BLaER1 (cell line): ENCODE measurements around the gene TEK.

Experiments used
- H3K27ac ChIP-seq: shearing (Covaris generic); formaldehyde crosslinking; 2 replicates; pipeline ENCODE4 v1.8.1; 2022
- H3K27me3 ChIP-seq: shearing (Covaris generic); formaldehyde crosslinking; 2 replicates; pipeline ENCODE4 v1.8.1; 2022
- H3K36me3 ChIP-seq: shearing (Covaris generic); formaldehyde crosslinking; 2 replicates; pipeline ENCODE4 v1.8.1; 2022
- H3K4me1 ChIP-seq: shearing (Covaris generic); formaldehyde crosslinking; 2 replicates; pipeline ENCODE4 v1.8.1; 2022
- H3K4me2 ChIP-seq: shearing (Covaris generic); formaldehyde crosslinking; 2 replicates; pipeline ENCODE4 v1.8.1; 2022
- H3K4me3 ChIP-seq: shearing (Covaris generic); formaldehyde crosslinking; 2 replicates; pipeline ENCODE4 v1.8.1; 2022
- H3K9ac ChIP-seq: shearing (Covaris generic); formaldehyde crosslinking; 2 replicates; pipeline ENCODE4 v1.8.1; 2022
- H3K9me3 ChIP-seq: shearing (Covaris generic); formaldehyde crosslinking; 2 replicates; pipeline ENCODE4 v1.8.1; 2022
- H4K20me1 ChIP-seq: shearing (Covaris generic); formaldehyde crosslinking; 2 replicates; pipeline ENCODE4 v1.8.1; 2022
- Cebpa-rat ChIP-seq: shearing (Covaris generic); IDR thresholded peaks from 2 replicates; pipeline ENCODE4 v1.8.1; 2022

The TEK gene

GRCh38 chr9:27168951-27169350 is 59.9 kb downstream of the TEK start:
- Histone ChIP-seq H3K4me2 (no peak overlapping the region), H3K9ac (no peak overlapping the region), H4K20me1 (no peaks in the 10 kb centered on the region), H3K36me3 (no peaks in the 10 kb centered on the region), H3K27me3 (no peaks in the 10 kb centered on the region), H3K27ac (no peak overlapping the region), H3K4me1 (no peaks in the 10 kb centered on the region), H3K4me3 (no peak overlapping the region), H3K9me3 (peaks cover 14% of the 10 kb centered on the region)
- TF ChIP-seq Cebpa-rat = no peak

- Histone ChIP-seq H3K36me3 (no peaks in the 10 kb centered on the region), H3K4me1 (no peaks in the 10 kb centered on the region), H4K20me1 (no peaks in the 10 kb centered on the region), H3K4me3 (no peak overlapping the region), H3K27ac (no peak overlapping the region), H3K9me3 (0 out of 2 replicates have a peak, but pooled peaks cover 5% of the 10 kb centered on the region), H3K9ac (no peak overlapping the region), H3K27me3 (no peaks in the 10 kb centered on the region), H3K4me2 (no peak overlapping the region)
- no peak for TF ChIP-seq Cebpa-rat
Observed at GRCh38 chr9:27176971-27177370, 67.9 kb downstream of the TEK start.

DNA sequence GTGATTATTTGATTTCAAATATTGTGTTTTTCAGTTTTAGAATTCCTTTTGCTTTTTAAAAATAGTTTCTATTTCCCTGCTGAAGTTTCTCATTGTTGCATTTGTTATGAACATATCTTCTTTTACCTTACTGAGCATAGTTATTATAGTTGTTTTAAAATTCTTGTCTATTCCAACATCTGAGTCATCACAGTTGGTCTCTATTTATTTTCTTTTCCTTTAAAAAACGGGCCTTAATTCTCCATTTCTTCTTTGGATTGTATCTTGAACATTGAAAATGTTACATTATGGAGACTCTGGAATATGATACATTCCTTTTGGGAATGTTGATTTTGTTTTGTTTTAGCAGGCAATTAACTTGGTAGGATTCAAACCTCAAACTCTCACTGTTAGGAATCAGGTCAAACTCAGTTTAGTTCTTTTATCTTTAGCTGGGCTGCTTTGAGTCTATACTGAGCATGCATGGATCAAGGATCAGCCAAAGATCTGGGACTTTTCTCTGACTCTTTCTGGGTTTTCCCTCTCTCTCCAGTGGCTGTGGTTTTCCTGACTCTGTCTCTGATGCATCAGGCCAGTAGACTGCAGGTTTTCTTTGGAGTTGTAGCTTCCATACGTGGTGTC is 70.3 kb downstream of the TEK start:
- 0 out of 2 replicates have a peak, but pooled peaks cover 5% of the 10 kb centered on the region for H3K9me3 ChIP-seq
- H3K36me3 ChIP-seq = no peaks in the 10 kb centered on the region
- H3K4me1 ChIP-seq = no peaks in the 10 kb centered on the region
- H4K20me1 ChIP-seq = no peaks in the 10 kb centered on the region
- H3K4me3 ChIP-seq = no peak overlapping the region
- no peaks in the 10 kb centered on the region for H3K27me3 ChIP-seq
- H3K9ac ChIP-seq = no peak overlapping the region
- H3K27ac ChIP-seq = no peak overlapping the region
- no peak overlapping the region for H3K4me2 ChIP-seq
- no peak for TF ChIP-seq Cebpa-rat

GRCh38 chr9:27181381-27181780 is 72.4 kb downstream of the TEK start:
- TF ChIP-seq Cebpa-rat = no peak
- H3K4me3 ChIP-seq = no peak overlapping the region

GRCh38 chr9:27182421-27182820 is 73.4 kb downstream of the TEK start:
- no peaks in the 10 kb centered on the region for H4K20me1 ChIP-seq
- no peaks in the 10 kb centered on the region for H3K36me3 ChIP-seq
- no peak overlapping the region for H3K9ac ChIP-seq
- no peak overlapping the region for H3K4me2 ChIP-seq
- no peak for TF ChIP-seq Cebpa-rat
- no peak overlapping the region for H3K27ac ChIP-seq
- no peak overlapping the region for H3K4me3 ChIP-seq
- H3K4me1 ChIP-seq = no peaks in the 10 kb centered on the region
- 0 out of 2 replicates have a peak, but pooled peaks cover 5% of the 10 kb centered on the region for H3K9me3 ChIP-seq
- no peaks in the 10 kb centered on the region for H3K27me3 ChIP-seq

More at GRCh38 chr9:27181381-27181780, 72.4 kb downstream of the TEK start:
- Histone ChIP-seq H4K20me1 (no peaks in the 10 kb centered on the region), H3K27ac (no peak overlapping the region), H3K4me2 (no peak overlapping the region), H3K27me3 (no peaks in the 10 kb centered on the region), H3K36me3 (no peaks in the 10 kb centered on the region), H3K4me1 (no peaks in the 10 kb centered on the region), H3K9me3 (0 out of 2 replicates have a peak, but pooled peaks cover 5% of the 10 kb centered on the region), H3K9ac (no peak overlapping the region)

DNA sequence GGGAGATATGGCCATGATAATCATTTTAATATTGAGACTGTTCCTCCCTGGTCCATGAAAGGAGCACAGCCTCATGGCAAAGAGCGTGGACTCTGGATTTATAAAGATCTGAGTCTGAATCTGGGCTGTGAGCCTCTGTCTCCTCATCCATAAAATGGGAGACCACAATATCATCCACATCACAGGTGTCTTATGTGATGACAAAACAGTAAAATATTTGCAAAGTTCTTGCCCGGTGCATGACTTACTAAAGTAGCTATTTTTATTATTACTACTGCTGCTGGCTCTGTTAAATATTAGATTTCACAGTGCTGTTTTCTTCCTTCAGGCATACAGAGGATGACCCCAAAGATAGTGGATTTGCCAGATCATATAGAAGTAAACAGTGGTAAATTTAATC is 74.1 kb downstream of the TEK start:
- Histone ChIP-seq H3K27me3 (no peaks in the 10 kb centered on the region), H3K36me3 (no peaks in the 10 kb centered on the region), H3K9ac (no peak overlapping the region), H3K4me2 (no peak overlapping the region), H3K4me3 (no peak overlapping the region), H3K9me3 (0 out of 2 replicates have a peak, but pooled peaks cover 1% of the 10 kb centered on the region), H3K4me1 (no peaks in the 10 kb centered on the region), H3K27ac (no peak overlapping the region), H4K20me1 (no peaks in the 10 kb centered on the region)
- no peak for TF ChIP-seq Cebpa-rat

DNA sequence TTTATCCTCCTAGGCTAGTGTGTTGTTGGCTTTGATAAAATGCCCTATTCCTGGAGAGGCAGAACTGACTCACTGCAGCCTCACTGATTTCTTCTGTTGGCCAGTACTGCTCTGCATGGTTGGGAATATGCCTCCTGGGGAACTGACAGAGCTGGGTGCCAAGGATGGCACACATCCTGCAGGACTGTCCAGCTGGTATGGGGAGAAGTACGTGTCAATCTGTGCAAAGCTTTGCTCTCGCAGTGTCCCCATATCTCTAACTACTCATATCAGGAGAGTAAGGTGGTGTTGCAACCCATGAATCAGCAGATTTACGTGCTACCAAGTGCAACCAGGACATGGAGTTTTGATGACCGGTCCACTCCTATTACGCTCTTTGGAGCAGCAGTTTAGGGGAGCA is 74.7 kb downstream of the TEK start:
- Histone ChIP-seq H3K9me3 (no peaks in the 10 kb centered on the region), H4K20me1 (no peaks in the 10 kb centered on the region), H3K4me1 (no peaks in the 10 kb centered on the region), H3K27ac (no peak overlapping the region), H3K27me3 (no peaks in the 10 kb centered on the region), H3K4me3 (no peak overlapping the region), H3K36me3 (no peaks in the 10 kb centered on the region), H3K9ac (no peak overlapping the region), H3K4me2 (no peak overlapping the region)
- no peak for TF ChIP-seq Cebpa-rat

GRCh38 chr9:27184556-27185351 is 75.7 kb downstream of the TEK start:
- H3K4me1 ChIP-seq = no peaks in the 10 kb centered on the region
- no peak overlapping the region for H3K9ac ChIP-seq
- no peak overlapping the region for H3K27ac ChIP-seq
- no peaks in the 10 kb centered on the region for H3K27me3 ChIP-seq
- H3K9me3 ChIP-seq = no peaks in the 10 kb centered on the region
- no peak overlapping the region for H3K4me2 ChIP-seq
- no peaks in the 10 kb centered on the region for H3K36me3 ChIP-seq
- TF ChIP-seq Cebpa-rat = no peak
- H4K20me1 ChIP-seq = no peaks in the 10 kb centered on the region
- H3K4me3 ChIP-seq = no peak overlapping the region

GRCh38 chr9:27188426-27188825 is 79.4 kb downstream of the TEK start:
- Histone ChIP-seq H3K27me3 (no peaks in the 10 kb centered on the region), H3K4me2 (no peak overlapping the region), H3K4me3 (no peak overlapping the region), H3K9ac (no peak overlapping the region), H3K27ac (no peak overlapping the region), H4K20me1 (no peaks in the 10 kb centered on the region), H3K4me1 (no peaks in the 10 kb centered on the region), H3K36me3 (no peaks in the 10 kb centered on the region), H3K9me3 (no peaks in the 10 kb centered on the region)
- no peak for TF ChIP-seq Cebpa-rat

GRCh38 chr9:27189426-27189825 is 80.4 kb downstream of the TEK start:
- H3K4me1 ChIP-seq = no peaks in the 10 kb centered on the region
- H3K4me3 ChIP-seq = no peak overlapping the region
- H3K27ac ChIP-seq = no peak overlapping the region
- H3K27me3 ChIP-seq = no peaks in the 10 kb centered on the region
- no peak for TF ChIP-seq Cebpa-rat
- no peak overlapping the region for H3K9ac ChIP-seq
- H3K4me2 ChIP-seq = no peak overlapping the region
- H4K20me1 ChIP-seq = no peaks in the 10 kb centered on the region
- H3K36me3 ChIP-seq = no peaks in the 10 kb centered on the region
- H3K9me3 ChIP-seq = no peaks in the 10 kb centered on the region
